Body of pancreas (tissue), 4 donors: Measurements from ENCODE around the gene CPB1. TPM values are rescaled to one million over a fixed set of nuclear protein-coding genes. Genes with fewer than 3 reads are reported as not detected.

ENCODE experiments used
- ATAC-seq: fragments of 150-250 bp; one replicate; pipeline ENCODE4 v1.9.1; 2016
- DNase-seq, 4 donors: peaks; one replicate each; pipeline ENCODE4 v3.0.0-alpha.2; 2019
- H3K27ac ChIP-seq, 4 donors: fragments of 200-600 bp; sonication (generic); 1 replicate in 3 of 4; 2 replicates in 1 of 4; pipeline versions ENCODE4 v1.5.1 to v1.6.1; 2016 to 2019; ENCODE audit warnings: mild to moderate bottlenecking in 1 of 4, mixed read lengths in 1 of 4, moderate library complexity in 1 of 4
- H3K27me3 ChIP-seq, 2 donors: fragments of 200-600 bp; sonication (generic); one replicate each; pipeline ENCODE4 v1.6.0; 2016; ENCODE audit warnings: mild to moderate bottlenecking in 1 of 2
- H3K36me3 ChIP-seq, 2 donors: fragments of 200-600 bp; sonication (generic); replicated peaks in 1 of 2; 2 replicates each; pipeline ENCODE4 v1.5.1; 2016; ENCODE audit warnings: low read depth in 2 of 2; ENCODE audit not compliant: insufficient read depth in 1 of 2
- H3K4me1 ChIP-seq: fragments of 200-600 bp; sonication (generic); one replicate; pipeline ENCODE4 v1.6.0; 2016
- H3K4me3 ChIP-seq, 2 donors: fragments of 200-600 bp; sonication (generic); 1 replicate in 1 of 2; 2 replicates in 1 of 2; pipeline ENCODE4 v1.5.1; 2016 to 2019
- H3K9me3 ChIP-seq, 3 donors: fragments of 200-600 bp; sonication (generic); 1 replicate in 2 of 3; 2 replicates in 1 of 3; pipeline ENCODE4 v1.5.1; 2016
- CTCF ChIP-seq, 7 experiments: fragments of 450-650 bp in 4 of 7; fragments of 200-600 bp in 3 of 7; sonication (generic) in 3 of 7; IDR thresholded peaks; one replicate each; pipeline ENCODE4 v1.5.1; 2016 to 2019; ENCODE audit warnings: antibody characterized with exemption in 7 of 7
- POLR2A ChIP-seq, 3 donors: fragments of 450-650 bp; IDR thresholded peaks; one replicate each; pipeline ENCODE4 v1.6.1; 2016; ENCODE audit warnings: antibody characterized with exemption in 3 of 3, mild to moderate bottlenecking in 2 of 3
- WGBS, 2 donors: methylation state at CpG; one replicate each; pipeline ENCODE4 v1.1.5; 2017; 5-methylcytosine and 5-hydroxymethylcytosine counted together
- intact Hi-C: fragments of 100-400 bp; cut with DNase I; formaldehyde crosslinking; loops from one replicate; pipeline ENCODE4 v1.15.1; 2023
- total RNA-seq, 2 donors: library from RNA; depleted of rRNA; stranded (reverse); fragments of >200 nt; gene quantifications; one replicate each; pipeline ENCODE4 v1.1.0, GENCODE V29; 2016

CPB1 gene
- total RNA-seq, 2 donors from 2014 or later: 8,425 to 24,571 TPM

GRCh38 chr3:148797795-148798194 lies 29.8 kb upstream of the CPB1 start:
- Histone ChIP-seq H3K36me3 (no peaks in the 10 kb centered on the region), H3K9me3 (no peaks in the 10 kb centered on the region), H3K4me1 (no peaks in the 10 kb centered on the region), H3K4me3 (no peak overlapping the region), H3K27ac (no peak overlapping the region), H3K27me3 (no peaks in the 10 kb centered on the region)
- DNase-seq (no peak), ATAC-seq (no peak)
- 93% methylated on average over 2 of the region's 2 CpGs for WGBS, 2 donors
- intact Hi-C loops: no loop called here
- TF ChIP-seq CTCF (IDR thresholded peaks at IDR 0.05) (no peak), POLR2A (IDR thresholded peaks at IDR 0.05) (no peak)

GRCh38 chr3:148800414-148800813 lies 27.2 kb upstream of the CPB1 start:
- no peaks in the 10 kb centered on the region for H3K9me3 ChIP-seq
- 89 to 97% methylated on average over 1 of the region's 1 CpG for WGBS, 2 donors
- no peaks in the 10 kb centered on the region for H3K36me3 ChIP-seq
- no peak for ATAC-seq
- no peaks in the 10 kb centered on the region for H3K27me3 ChIP-seq
- H3K4me1 ChIP-seq: no peaks in the 10 kb centered on the region
- no peak overlapping the region for H3K27ac ChIP-seq
- H3K4me3 ChIP-seq: no peak overlapping the region
- intact Hi-C loops: no loop called here
- no peak for DNase-seq
- TF ChIP-seq POLR2A (IDR thresholded peaks at IDR 0.05) (no peak), CTCF (IDR thresholded peaks at IDR 0.05) (no peak)

- TF ChIP-seq POLR2A (IDR thresholded peaks at IDR 0.05) (no peak), CTCF (IDR thresholded peaks at IDR 0.05) (no peak)
- ATAC-seq (peak; percentile 33), DNase-seq (peak in 1 of 4 donors; percentile 34)
- WGBS, 2 donors: 35 to 58% methylated on average over 2 of the region's 2 CpGs
- intact Hi-C loops: no loop called here
- Histone ChIP-seq H3K27me3 (no peaks in the 10 kb centered on the region), H3K36me3 (no peaks in the 10 kb centered on the region), H3K4me3 (no peak overlapping the region), H3K27ac (no peak overlapping the region), H3K4me1 (peaks cover 19% of the 10 kb centered on the region), H3K9me3 (no peaks in the 10 kb centered on the region)
Observed at GRCh38 chr3:148809835-148810234, 17.8 kb upstream of the CPB1 start.

- no peak for TF ChIP-seq POLR2A (IDR thresholded peaks at IDR 0.05)
- TF ChIP-seq CTCF (IDR thresholded peaks at IDR 0.05): no peak
- no peak overlapping the region for H3K27ac ChIP-seq
- H3K27me3 ChIP-seq: no peaks in the 10 kb centered on the region
- H3K9me3 ChIP-seq: no peaks in the 10 kb centered on the region
- intact Hi-C loops: no loop called here
- H3K36me3 ChIP-seq: no peaks in the 10 kb centered on the region
- 82 to 85% methylated on average over 11 of the region's 11 CpGs for WGBS, 2 donors
- DNase-seq: no peak
- H3K4me1 ChIP-seq: peaks cover 21% of the 10 kb centered on the region
- H3K4me3 ChIP-seq: no peak overlapping the region
- no peak for ATAC-seq
Observed at GRCh38 chr3:148815316-148816110, 12.1 kb upstream of the CPB1 start.

- TF ChIP-seq CTCF (IDR thresholded peaks at IDR 0.05) (no peak), POLR2A (IDR thresholded peaks at IDR 0.05) (no peak)
- Histone ChIP-seq H3K9me3 (no peaks in the 10 kb centered on the region), H3K4me3 (no peak overlapping the region), H3K27ac (no peak overlapping the region), H3K4me1 (peaks cover 30% of the 10 kb centered on the region), H3K27me3 (no peaks in the 10 kb centered on the region), H3K36me3 (no peaks in the 10 kb centered on the region)
- 68 to 80% methylated on average over 2 of the region's 2 CpGs for WGBS, 2 donors
- ATAC-seq (no peak), DNase-seq (no peak)
- intact Hi-C loops: no loop called here
Observed at GRCh38 chr3:148816427-148816826, 11.2 kb upstream of the CPB1 start.
